ENCODE measurements around the gene MAB21L4. TPM values are rescaled to one million over a fixed set of nuclear protein-coding genes. Genes with fewer than 3 reads are reported as not detected.

MAB21L4 gene
- not detected in 2 replicates for total RNA-seq

GRCh38 chr2:240895656-240896388, at the start of gene MAB21L4:
Gene MAB21L4, minus strand, starts transcription at chr2:240896156. Its CDS starts 159 bp downstream, at chr2:240895997.

GRCh38 chr2:240906141-240906910, 10.4 kb upstream of the MAB21L4 start, which contains the start of gene CROCC2:
Gene CROCC2, plus strand, starts transcription at chr2:240906336. Its CDS starts 178 bp downstream, at chr2:240906514.

GRCh38 chr2:240868286-240869108, 27.5 kb downstream of the MAB21L4 start, which contains the start of gene AGXT:
Gene AGXT, plus strand, starts transcription at chr2:240868824. Its CDS starts 42 bp downstream, at chr2:240868866.

Other genes starting within 250 kb of the MAB21L4 start
- gene AQP12B, start 213.3 kb downstream of the MAB21L4 start, total RNA-seq: not detected in 2 replicates
- not detected in 2 replicates for gene AQP12A, start 204.3 kb downstream of the MAB21L4 start, total RNA-seq
- not detected in 2 replicates for gene KIF1A, start 75.9 kb downstream of the MAB21L4 start, total RNA-seq
- not detected in 2 replicates for gene AGXT, start 27.3 kb downstream of the MAB21L4 start, total RNA-seq
- gene CROCC2, start 10.2 kb upstream of the MAB21L4 start, total RNA-seq: not detected in 2 replicates
- 2.2 and 16.6 TPM in 2 replicates for gene SNED1, start 102.5 kb upstream of the MAB21L4 start, total RNA-seq
- gene MTERF4, start 206.1 kb upstream of the MAB21L4 start, total RNA-seq: 21.4 and 32.8 TPM in 2 replicates

Measured in placental pericyte (primary cell).